Naive thymus-derived CD8-positive, alpha-beta T cell (primary cell): ENCODE data around the gene SLC2A9. TPM values are rescaled to one million over a fixed set of nuclear protein-coding genes. Genes with fewer than 3 reads are reported as not detected.
A peak's percentile ranks its signal among the peaks of the same experiment; 100 is the strongest.

Source experiments
- ATAC-seq, 2 donors: fragments of 150-1000 bp; cut with Tn5 transposase in 1 of 2; sonication (Bioruptor Pico), chemical (Tn5 transposase) in 1 of 2; 1 replicate in 1 of 2; 2 replicates in 1 of 2; pipeline ENCODE4 v1.10.0; 2021; ENCODE audit warnings: mild to moderate bottlenecking in 2 of 2, moderate library complexity in 2 of 2
- POLR2A ChIA-PET: fragments of 350-600 bp; sonication (Branson Sonifier 250); formaldehyde crosslinking; loops from one replicate; lab custom pipeline; 2021; ENCODE audit warnings: antibody characterized with exemption; lab: Charles Lee
- DNase-seq, 10 donors: peaks; one replicate each; pipeline versions ENCODE4 v3.0.0 to v3.0.0-alpha.2; 2020 to 2022
- H3K27ac Mint-ChIP-seq, 10 donors: one replicate each; pipeline ENCODE4 v1.8.0; 2020 to 2022; ENCODE audit warnings: mild to moderate bottlenecking in 10 of 10, mixed read lengths in 10 of 10, moderate library complexity in 4 of 10, inconsistent platforms in 1 of 10
- H3K27me3 Mint-ChIP-seq, 5 donors: one replicate each; pipeline ENCODE4 v1.8.0; 2021 to 2022; ENCODE audit warnings: mixed read lengths in 5 of 5
- H3K36me3 Mint-ChIP-seq, 3 donors: one replicate each; pipeline ENCODE4 v1.8.0; 2020 to 2022; ENCODE audit warnings: mixed read lengths in 3 of 3, mild to moderate bottlenecking in 2 of 3, inconsistent platforms in 1 of 3
- H3K4me1 Mint-ChIP-seq, 4 donors: one replicate each; pipeline ENCODE4 v1.8.0; 2021 to 2022; ENCODE audit warnings: mixed read lengths in 4 of 4
- H3K4me3 Mint-ChIP-seq, 10 donors: one replicate each; pipeline ENCODE4 v1.8.0; 2020 to 2022; ENCODE audit warnings: mild to moderate bottlenecking in 10 of 10, mixed read lengths in 10 of 10, moderate library complexity in 6 of 10, inconsistent platforms in 1 of 10
- H3K9me3 Mint-ChIP-seq, 9 donors: one replicate each; pipeline ENCODE4 v1.8.0; 2020 to 2022; ENCODE audit warnings: mixed read lengths in 9 of 9, mild to moderate bottlenecking in 3 of 9, inconsistent platforms in 1 of 9, moderate library complexity in 1 of 9
- polyA plus RNA-seq, 3 donors: library from polyadenylated mRNA; unstranded; fragments of 300-500 nt; fragmentation: Illumina TruSeq; gene quantifications; one replicate each; pipeline ENCODE4 v1.2.3, GENCODE V29; 2021
- total RNA-seq, 8 experiments: library from RNA in 2 of 8; stranded (reverse) in 2 of 8; gene quantifications; one replicate each; pipeline ENCODE4 v1.2.3 and lab custom pipeline; 2021 to 2026

SLC2A9 gene
- total and polyA plus RNA-seq, 5 experiments from 2014 or later: 0.37 to 3.4 (median 1.9) TPM; not detected in 1

DNA sequence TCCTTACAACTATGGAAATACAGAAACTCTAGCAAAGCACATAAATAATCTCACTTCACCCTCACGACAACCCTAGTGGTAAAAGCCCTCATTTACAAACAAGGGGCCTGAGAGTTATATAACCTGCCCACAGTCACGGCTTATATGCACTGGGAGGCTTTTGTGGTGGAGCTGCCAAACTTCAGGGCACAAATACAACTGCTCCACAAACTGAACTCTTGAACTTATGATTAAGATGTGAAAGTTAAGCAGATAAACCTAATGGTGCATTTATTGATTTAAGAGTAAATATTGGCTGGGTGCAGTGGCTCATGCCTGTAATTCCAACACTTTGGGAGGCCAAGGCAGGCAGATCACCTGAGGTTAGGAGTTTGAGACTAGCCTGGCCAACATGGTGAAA lies 19.0 kb downstream of the SLC2A9 start:
- H3K27me3 Mint-ChIP-seq: peaks cover 0 to 2% (median 0%) of the 10 kb centered on the region in 5 donors
- POLR2A ChIA-PET: no interaction called here
- peaks cover 0 to 2% (median 0%) of the 10 kb centered on the region in 9 donors for H3K9me3 Mint-ChIP-seq
- no peak for DNase-seq
- H3K36me3 Mint-ChIP-seq: peaks cover 0 to 2% (median 0%) of the 10 kb centered on the region in 3 donors
- H3K27ac Mint-ChIP-seq: no peak overlapping the region
- H3K4me1 Mint-ChIP-seq: peaks cover 0 to 19% (median 0%) of the 10 kb centered on the region in 4 donors
- H3K4me3 Mint-ChIP-seq: no peak overlapping the region
- ATAC-seq: no peak

GRCh38 chr4:10001757-10002156 lies 19.5 kb downstream of the SLC2A9 start:
- Mint-ChIP-seq H3K36me3 (peaks cover 0 to 2% (median 0%) of the 10 kb centered on the region in 3 donors), H3K27me3 (peaks cover 0 to 2% (median 0%) of the 10 kb centered on the region in 5 donors), H3K27ac (no peak overlapping the region), H3K9me3 (peaks cover 0 to 2% (median 0%) of the 10 kb centered on the region in 9 donors), H3K4me3 (no peak overlapping the region), H3K4me1 (peaks cover 0 to 15% (median under 1%) of the 10 kb centered on the region in 4 donors)
- DNase-seq: no peak
- POLR2A ChIA-PET: no interaction called here
- no peak for ATAC-seq

DNA sequence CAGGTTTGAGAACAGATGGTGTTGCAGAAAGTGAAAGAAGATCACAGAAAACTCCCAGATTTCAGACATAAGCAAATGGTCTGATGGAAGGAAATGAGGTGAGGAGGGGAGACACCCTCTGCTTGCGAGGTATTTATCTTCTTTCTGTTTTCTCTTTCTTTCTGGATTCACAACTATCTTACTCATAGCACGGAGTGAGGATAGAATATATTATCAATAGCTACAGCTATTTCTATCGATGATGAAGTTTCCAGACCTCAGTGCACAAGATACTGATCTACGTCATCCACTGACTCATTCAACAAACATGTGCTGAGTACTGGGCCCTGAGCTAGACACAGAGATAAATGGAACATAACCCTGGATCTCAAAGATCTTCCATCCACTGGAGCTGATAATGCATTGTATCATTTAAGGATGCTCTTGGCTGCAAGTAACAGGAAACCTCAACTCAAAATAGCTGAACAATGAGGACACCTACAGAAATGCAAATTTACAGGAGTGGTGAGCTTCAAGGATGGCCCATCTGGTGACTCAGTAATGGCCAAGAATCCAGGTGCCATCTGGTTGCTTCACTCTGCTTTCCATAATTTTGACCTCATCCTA lies 21.2 kb downstream of the SLC2A9 start:
- DNase-seq (no peak), ATAC-seq (no peak)
- H3K36me3 Mint-ChIP-seq: peaks cover 0 to 3% (median 0%) of the 10 kb centered on the region in 3 donors
- no peak overlapping the region for H3K27ac Mint-ChIP-seq
- H3K9me3 Mint-ChIP-seq: peaks cover 0 to 2% (median 0%) of the 10 kb centered on the region in 9 donors
- peaks cover 0 to 5% (median 2%) of the 10 kb centered on the region in 4 donors for H3K4me1 Mint-ChIP-seq
- H3K27me3 Mint-ChIP-seq: peaks cover 0 to 2% (median 0%) of the 10 kb centered on the region in 5 donors
- no peak overlapping the region for H3K4me3 Mint-ChIP-seq
- POLR2A ChIA-PET: no interaction called here

- Mint-ChIP-seq H3K4me1 (peaks cover 3 to 17% (median 11%) of the 10 kb centered on the region in 4 donors), H3K27me3 (peaks cover 0 to 2% (median 0%) of the 10 kb centered on the region in 5 donors), H3K9me3 (peaks cover 0 to 2% (median 0%) of the 10 kb centered on the region in 9 donors), H3K27ac (peak overlapping the region in 1 of 10 donors; percentile 22), H3K4me3 (no peak overlapping the region), H3K36me3 (peaks cover 0 to 3% (median 0%) of the 10 kb centered on the region in 3 donors)
- POLR2A ChIA-PET: no interaction called here
- no peak for DNase-seq
- ATAC-seq: no peak
Measured at GRCh38 chr4:9997886-9998285, 23.4 kb downstream of the SLC2A9 start.

- no peak for DNase-seq
- peaks cover 3 to 17% (median 11%) of the 10 kb centered on the region in 4 donors for H3K4me1 Mint-ChIP-seq
- H3K4me3 Mint-ChIP-seq: no peak overlapping the region
- H3K9me3 Mint-ChIP-seq: peaks cover 0 to 2% (median 0%) of the 10 kb centered on the region in 9 donors
- H3K27ac Mint-ChIP-seq: no peak overlapping the region
- POLR2A ChIA-PET: no interaction called here
- H3K27me3 Mint-ChIP-seq: peaks cover 0 to 2% (median 0%) of the 10 kb centered on the region in 5 donors
- no peak for ATAC-seq
- H3K36me3 Mint-ChIP-seq: peaks cover 0 to 3% (median 0%) of the 10 kb centered on the region in 3 donors
Measured at GRCh38 chr4:9996319-9997110, 24.8 kb downstream of the SLC2A9 start.

GRCh38 chr4:9994246-9994847 lies 26.9 kb downstream of the SLC2A9 start:
- H3K4me3 Mint-ChIP-seq: no peak overlapping the region
- ATAC-seq (peak; percentile 33 to 67), DNase-seq (peak in 2 of 10 donors; percentile 19 to 37)
- peaks cover 0 to 3% (median 0%) of the 10 kb centered on the region in 3 donors for H3K36me3 Mint-ChIP-seq
- no peaks in the 10 kb centered on the region for H3K9me3 Mint-ChIP-seq
- peaks cover 3 to 17% (median 11%) of the 10 kb centered on the region in 4 donors for H3K4me1 Mint-ChIP-seq
- POLR2A ChIA-PET: no interaction called here
- peaks cover 0 to 2% (median 0%) of the 10 kb centered on the region in 5 donors for H3K27me3 Mint-ChIP-seq
- H3K27ac Mint-ChIP-seq: peak overlapping the region in 8 of 10 donors; percentile 3 to 53 (median 49)

DNA sequence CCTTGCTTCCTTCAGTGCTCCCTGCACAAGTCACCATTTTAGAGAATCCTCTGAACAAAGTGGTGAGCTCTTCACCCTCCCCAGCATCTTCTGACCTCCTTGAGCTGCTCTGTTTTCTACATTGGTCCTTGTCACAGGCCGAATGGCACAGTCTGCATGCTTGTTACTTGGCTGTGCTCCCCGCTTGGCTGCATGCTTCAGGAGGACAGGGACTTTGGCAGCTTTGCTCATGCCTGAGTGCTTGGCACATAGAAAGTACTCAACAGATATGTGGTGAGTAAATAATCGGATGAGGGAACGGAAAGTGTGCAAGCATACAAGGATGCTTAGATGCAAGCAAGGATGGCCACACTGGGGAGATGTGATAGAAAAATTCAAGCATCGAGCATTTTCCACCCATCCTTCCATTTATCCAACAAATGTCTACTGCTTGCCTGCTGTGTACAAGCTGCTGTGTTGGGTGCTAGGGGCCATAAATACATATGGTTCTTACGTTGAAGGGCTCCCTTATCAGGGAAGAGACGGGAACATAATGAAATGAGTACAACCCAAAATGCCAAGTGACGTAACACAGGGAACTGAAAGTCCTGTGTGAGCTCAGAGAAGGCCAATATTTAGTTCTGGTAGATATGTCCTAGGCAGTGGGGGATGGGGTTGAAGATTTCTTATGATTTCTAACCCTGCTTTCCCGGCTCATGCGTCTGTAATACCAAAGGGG lies 31.2 kb downstream of the SLC2A9 start:
- H3K36me3 Mint-ChIP-seq: peaks cover 0 to 4% (median 0%) of the 10 kb centered on the region in 3 donors
- DNase-seq: no peak

DNA sequence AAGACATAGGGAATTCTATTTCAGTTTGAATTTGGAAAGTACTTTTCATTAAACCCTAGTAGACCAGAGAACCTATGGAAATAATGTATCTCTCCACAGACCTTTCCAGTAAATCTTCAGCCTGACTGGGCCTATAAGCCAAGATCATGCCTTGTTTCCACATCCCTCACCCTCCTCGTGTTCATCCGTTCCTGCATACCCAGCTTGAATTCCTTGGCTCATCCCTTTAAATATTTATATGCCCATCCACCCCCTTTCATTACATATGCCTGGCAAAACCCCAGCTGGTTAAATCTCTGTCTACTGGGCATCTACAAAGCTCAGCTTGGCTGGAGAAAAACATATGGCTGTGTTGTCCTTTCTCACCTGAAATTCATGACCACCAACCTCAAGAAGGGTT lies 32.4 kb downstream of the SLC2A9 start:
- ATAC-seq (no peak), DNase-seq (no peak)
- peaks cover 0 to 2% (median under 1%) of the 10 kb centered on the region in 4 donors for H3K4me1 Mint-ChIP-seq
- peaks cover 0 to 4% (median 0%) of the 10 kb centered on the region in 3 donors for H3K36me3 Mint-ChIP-seq
- peaks cover 0 to 2% (median 0%) of the 10 kb centered on the region in 9 donors for H3K9me3 Mint-ChIP-seq
- no peak overlapping the region for H3K4me3 Mint-ChIP-seq
- POLR2A ChIA-PET: no interaction called here
- H3K27ac Mint-ChIP-seq: no peak overlapping the region
- H3K27me3 Mint-ChIP-seq: no peaks in the 10 kb centered on the region

More for the DNA sequence above, 31.2 kb downstream of the SLC2A9 start:
- H3K4me3 Mint-ChIP-seq: no peak overlapping the region
- no peak for ATAC-seq
- POLR2A ChIA-PET: no interaction called here
- H3K9me3 Mint-ChIP-seq: peaks cover 0 to 2% (median 0%) of the 10 kb centered on the region in 9 donors
- no peak overlapping the region for H3K27ac Mint-ChIP-seq
- no peaks in the 10 kb centered on the region for H3K27me3 Mint-ChIP-seq
- peaks cover 3 to 12% (median 10%) of the 10 kb centered on the region in 4 donors for H3K4me1 Mint-ChIP-seq

- Mint-ChIP-seq H3K27ac (no peak overlapping the region), H3K27me3 (no peaks in the 10 kb centered on the region), H3K4me1 (no peaks in the 10 kb centered on the region), H3K36me3 (peaks cover 0 to 7% (median 0%) of the 10 kb centered on the region in 3 donors), H3K9me3 (peaks cover 0 to 2% (median 0%) of the 10 kb centered on the region in 9 donors), H3K4me3 (no peak overlapping the region)
- DNase-seq: no peak
- no peak for ATAC-seq
- POLR2A ChIA-PET: no interaction called here
Measured at GRCh38 chr4:9988363-9988749, 32.9 kb downstream of the SLC2A9 start.

DNA sequence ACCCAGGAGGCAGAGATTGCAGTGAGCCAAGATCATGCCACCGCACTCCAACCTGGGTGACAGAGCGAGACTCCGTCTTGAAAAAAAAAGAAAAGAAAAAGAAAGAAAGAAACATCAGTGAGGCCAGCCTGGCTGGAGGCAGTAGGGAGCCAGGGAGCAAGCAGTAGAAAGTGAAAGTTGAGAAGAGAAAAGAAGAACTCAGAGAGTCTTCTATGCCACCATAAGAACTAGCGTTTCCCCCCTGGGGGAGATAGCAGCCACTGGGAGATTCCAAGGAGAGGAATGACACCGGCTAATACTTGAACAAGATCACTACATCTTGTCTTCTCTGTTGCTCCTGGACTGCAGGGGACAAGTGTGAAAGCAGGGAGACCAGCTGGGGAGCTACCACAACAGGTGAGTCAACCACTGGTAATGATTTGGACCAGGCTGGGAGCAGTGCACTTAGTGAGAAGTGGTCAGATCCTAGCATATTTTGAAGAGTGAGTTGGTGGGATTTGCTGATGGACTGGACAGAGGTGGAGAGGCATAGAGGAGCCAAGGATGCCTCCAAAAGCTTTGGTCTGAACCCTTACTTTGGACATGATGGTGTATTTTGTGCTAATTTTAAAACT lies 33.4 kb downstream of the SLC2A9 start:
- H3K9me3 Mint-ChIP-seq: peaks cover 0 to 2% (median 0%) of the 10 kb centered on the region in 9 donors
- ATAC-seq (no peak), DNase-seq (no peak)
- H3K27me3 Mint-ChIP-seq: no peaks in the 10 kb centered on the region
- POLR2A ChIA-PET: no interaction called here
- no peaks in the 10 kb centered on the region for H3K4me1 Mint-ChIP-seq
- peaks cover 0 to 7% (median 0%) of the 10 kb centered on the region in 3 donors for H3K36me3 Mint-ChIP-seq
- no peak overlapping the region for H3K4me3 Mint-ChIP-seq
- H3K27ac Mint-ChIP-seq: peak overlapping the region in 1 of 10 donors; percentile 6

GRCh38 chr4:9984621-9985020 lies 36.7 kb downstream of the SLC2A9 start:
- no peak for DNase-seq
- peaks cover 0 to 12% (median 2%) of the 10 kb centered on the region in 9 donors for H3K9me3 Mint-ChIP-seq
- no peak for ATAC-seq
- no peaks in the 10 kb centered on the region for H3K27me3 Mint-ChIP-seq
- no peak overlapping the region for H3K4me3 Mint-ChIP-seq
- H3K36me3 Mint-ChIP-seq: peaks cover 0 to 13% (median 5%) of the 10 kb centered on the region in 3 donors
- no peak overlapping the region for H3K27ac Mint-ChIP-seq
- POLR2A ChIA-PET: no interaction called here
- H3K4me1 Mint-ChIP-seq: no peaks in the 10 kb centered on the region

DNA sequence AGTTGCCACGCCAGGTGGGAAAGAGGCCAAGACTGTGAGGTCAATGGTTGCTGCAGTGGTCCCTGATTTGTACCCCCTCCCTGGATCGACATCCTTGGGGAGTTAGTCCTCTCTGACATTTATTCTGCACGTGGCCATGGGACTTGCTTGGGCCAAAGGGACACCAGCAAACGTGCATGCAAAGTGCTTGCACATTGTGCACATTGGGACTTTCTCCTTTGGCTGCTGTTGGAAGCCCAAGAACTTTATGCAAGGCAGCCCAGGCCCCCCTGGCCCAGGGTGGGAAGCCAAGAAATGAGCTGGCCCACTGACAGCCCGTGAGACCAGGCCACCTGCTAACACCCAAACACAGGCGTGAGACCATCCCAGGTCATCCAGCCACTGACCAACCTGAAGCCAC lies 38.1 kb downstream of the SLC2A9 start:
- Mint-ChIP-seq H3K4me3 (no peak overlapping the region), H3K4me1 (no peaks in the 10 kb centered on the region), H3K36me3 (peaks cover 0 to 14% (median 5%) of the 10 kb centered on the region in 3 donors), H3K9me3 (peaks cover 0 to 12% (median 2%) of the 10 kb centered on the region in 9 donors), H3K27ac (no peak overlapping the region), H3K27me3 (no peaks in the 10 kb centered on the region)
- no peak for ATAC-seq
- POLR2A ChIA-PET: no interaction called here
- DNase-seq: no peak
